ENCODE results near the gene BCAS3.

DNA sequence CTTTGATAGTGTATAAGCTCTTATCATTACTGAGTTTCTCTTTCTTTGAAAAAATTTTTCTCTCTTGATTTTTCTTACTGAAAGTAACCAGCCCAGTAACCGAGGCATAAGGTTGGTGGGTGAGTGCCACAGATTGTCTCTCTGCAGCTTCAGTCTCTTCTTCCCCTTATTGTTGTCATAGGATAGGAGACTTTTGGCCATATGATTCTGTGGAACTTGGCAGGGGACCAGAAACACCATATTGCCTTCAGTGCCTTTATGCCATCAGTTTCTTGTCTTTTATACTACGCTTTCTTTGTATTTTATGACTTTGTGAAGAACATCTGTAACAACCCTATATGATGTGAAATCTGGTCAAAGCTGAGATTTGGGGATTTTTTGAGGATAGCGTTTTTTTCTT lies 380.4 kb downstream of the BCAS3 start:
- no peak for TF ChIP-seq GATA2 (IDR thresholded peaks at IDR 0.05; ENCODE audit: low read depth, low read length)
- no peak for TF ChIP-seq GATA3 (IDR thresholded peaks at IDR 0.05; ENCODE audit: low read depth, low read length)

Data from SH-SY5Y (cell line).